HepG2 (cell line): Measurements from ENCODE around the gene PALS1. TPM values are rescaled to one million over a fixed set of nuclear protein-coding genes. Genes with fewer than 3 reads are reported as not detected.

Source experiments
- GATA4 ChIP-seq: sonication (generic); IDR thresholded peaks from 2 replicates; pipeline ENCODE4 v1.6.1; 2016; ENCODE audit warnings: antibody characterized with exemption, low read depth, borderline replicate concordance
- HNF4G ChIP-seq, 2 experiments: sonication (generic) in 1 of 2; formaldehyde crosslinking in 1 of 2; IDR thresholded peaks; 2 replicates each; pipeline versions ENCODE4 v1.4.0 to v1.6.1; 2011 to 2020; ENCODE audit warnings: borderline replicate concordance in 2 of 2, low read depth in 2 of 2, mild to moderate bottlenecking in 2 of 2, low read length in 1 of 2, missing genetic modification reagents in 1 of 2, moderate library complexity in 1 of 2
- ISX ChIP-seq: sonication (generic); formaldehyde crosslinking; conservative IDR thresholded peaks from 2 replicates; pipeline ENCODE4 v1.5.0; 2020; ENCODE audit warnings: missing genetic modification reagents
- NFAT5 ChIP-seq: sonication (generic); formaldehyde crosslinking; IDR thresholded peaks from 2 replicates; pipeline ENCODE4 v1.4.0; 2020; ENCODE audit warnings: missing genetic modification reagents
- NR0B2 ChIP-seq: sonication (generic); formaldehyde crosslinking; IDR thresholded peaks from 2 replicates; pipeline ENCODE4 v1.4.0; 2020; ENCODE audit warnings: mild to moderate bottlenecking, missing genetic modification reagents
- PHF8 ChIP-seq: sonication (generic); formaldehyde crosslinking; IDR thresholded peaks from 2 replicates; pipeline ENCODE4 v1.5.0; 2020; ENCODE audit warnings: missing genetic modification reagents
- POLR2G ChIP-seq: fragments of 200-400 bp; formaldehyde crosslinking; IDR thresholded peaks from 2 replicates; pipeline ENCODE4 v1.6.1; 2018; ENCODE audit warnings: mild to moderate bottlenecking, low read depth, low read length, moderate library complexity
- SALL1 ChIP-seq: sonication (generic); formaldehyde crosslinking; IDR thresholded peaks from 2 replicates; pipeline ENCODE4 v1.8.0; 2022; ENCODE audit warnings: mild to moderate bottlenecking, missing genetic modification reagents
- ZNF274 ChIP-seq: sonication (generic); formaldehyde crosslinking; IDR thresholded peaks from 2 replicates; pipeline ENCODE4 v1.5.1; 2020; ENCODE audit warnings: mild to moderate bottlenecking, missing genetic modification reagents
- ZNF292 ChIP-seq: sonication (generic); formaldehyde crosslinking; IDR thresholded peaks from 2 replicates; pipeline ENCODE4 v1.8.1; 2022; ENCODE audit warnings: mild to moderate bottlenecking, low read depth, missing genetic modification reagents, borderline replicate concordance
- ZNF691 ChIP-seq: sonication (generic); formaldehyde crosslinking; IDR thresholded peaks from 2 replicates; pipeline ENCODE4 v1.4.0; 2020; ENCODE audit warnings: missing genetic modification reagents, low read depth, mild to moderate bottlenecking, borderline replicate concordance
- ZNF768 ChIP-seq: sonication (generic); formaldehyde crosslinking; IDR thresholded peaks from 2 replicates; pipeline ENCODE4 v1.4.0; 2020; ENCODE audit warnings: missing genetic modification reagents
- ZNF839 ChIP-seq: sonication (generic); formaldehyde crosslinking; IDR thresholded peaks from 2 replicates; pipeline ENCODE4 v1.4.0; 2020; ENCODE audit warnings: missing genetic modification reagents, mild to moderate bottlenecking, borderline replicate concordance
- polyA plus RNA-seq, 8 experiments: library from polyadenylated mRNA; depleted of rRNA in 3 of 8; stranded (reverse) in 7 of 8; unstranded in 1 of 8; fragments of >200 nt; fragmentation: Illumina TruSeq in 4 of 8; extraction: Trizol in 4 of 8; gene quantifications; 2 replicates each; pipeline versions ENCODE4 v1.2.1 to v1.2.3, GENCODE V29; 2011 to 2016; ENCODE audit warnings: low read depth in 4 of 8, missing spikeins in 1 of 8, mixed read lengths in 1 of 8; ENCODE audit not compliant: insufficient read depth in 1 of 8
- total RNA-seq, 5 experiments: library from RNA; depleted of rRNA; stranded (reverse); fragments of >200 nt; fragmentation: Illumina TruSeq; extraction: Trizol; gene quantifications; 2 replicates each; pipeline ENCODE4 v1.2.3, GENCODE V29; 2016; ENCODE audit warnings: low read depth in 1 of 5
- TF ChIP-seq, protein P1 (sequence below): sonication (generic); formaldehyde crosslinking; IDR thresholded peaks from 2 replicates; pipeline ENCODE4 v1.9.0; 2021; ENCODE audit warnings: mild to moderate bottlenecking, missing genetic modification reagents

PALS1 gene
- total and polyA plus RNA-seq, 2 of the 13 experiments (the other 11 are each of a cell fraction or from before 2014, with no cell fraction given): 8.8 to 20.0 TPM

DNA sequence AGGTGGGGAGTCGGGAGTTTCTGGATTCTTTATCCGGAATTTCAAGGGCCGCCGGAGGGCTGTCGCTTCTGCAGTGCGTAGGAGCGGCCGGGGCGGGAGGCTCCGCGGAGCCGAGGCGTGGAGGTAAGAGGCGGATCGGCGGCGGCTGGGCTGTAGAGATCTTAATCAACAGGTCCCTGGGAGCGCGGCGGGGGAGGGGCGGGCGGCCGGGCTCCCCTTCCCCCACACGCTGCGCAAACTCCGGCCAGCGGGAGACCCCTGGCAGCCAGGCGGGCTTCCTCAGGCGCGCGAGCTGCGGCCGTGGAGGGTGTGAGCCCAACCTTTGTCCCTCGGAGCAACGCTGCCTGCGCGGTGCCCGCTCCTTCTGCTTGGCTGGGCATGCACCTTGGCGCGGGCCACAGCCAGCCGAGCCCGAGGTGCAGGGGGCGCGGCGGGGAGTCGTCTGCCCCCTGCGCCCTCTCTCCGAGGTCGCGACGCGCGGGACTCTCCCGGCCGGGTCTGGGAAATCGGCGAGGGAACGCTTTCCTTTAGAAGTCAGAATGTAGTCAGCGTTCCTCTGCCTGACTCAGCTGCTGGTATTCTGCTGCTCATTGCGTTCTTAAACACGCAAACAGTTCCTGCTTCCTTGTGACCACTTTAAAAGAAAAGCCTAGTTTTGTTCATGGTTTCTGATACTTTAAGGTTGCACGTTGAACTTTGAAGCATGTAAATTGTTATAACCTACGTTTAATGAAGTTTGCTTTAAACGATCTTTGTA is at the start of gene PALS1 (continued):
- TF ChIP-seq NFAT5 (CRISPR knock-in tag) (0 out of 2 replicates have a peak, but pooled peaks have one; percentile 47), ZNF768 (CRISPR knock-in tag) (peak; percentile 47; the same call in 1 of the 2 replicates), ZNF691 (CRISPR knock-in tag) (peak; percentile 41; the same call in 1 of the 2 replicates), HNF4G (IDR thresholded peaks at IDR 0.05; ENCODE audit: borderline replicate concordance, low read depth, low read length) (peak; percentile 52), HNF4G (CRISPR knock-in tag; IDR thresholded peaks at IDR 0.05; ENCODE audit: borderline replicate concordance, low read depth) (no peak), SALL1 (CRISPR knock-in tag) (peak; percentile 73), NR0B2 (CRISPR knock-in tag) (peak; percentile 75; the same call in 1 of the 2 replicates), POLR2G (peak; percentile 76; the same call in 1 of the 2 replicates), ZNF274 (peak; percentile 81), ZNF292 (CRISPR knock-in tag) (peak; percentile 36; the same call in 1 of the 2 replicates), ISX (CRISPR knock-in tag) (no peak), GATA4 (0 out of 2 replicates have a peak, but pooled peaks have one; percentile 16), PHF8 (CRISPR knock-in tag) (peak; percentile 84), ZNF839 (CRISPR knock-in tag) (0 out of 2 replicates have a peak, but pooled peaks have one; percentile 75)
- TF ChIP-seq, protein P1, sequence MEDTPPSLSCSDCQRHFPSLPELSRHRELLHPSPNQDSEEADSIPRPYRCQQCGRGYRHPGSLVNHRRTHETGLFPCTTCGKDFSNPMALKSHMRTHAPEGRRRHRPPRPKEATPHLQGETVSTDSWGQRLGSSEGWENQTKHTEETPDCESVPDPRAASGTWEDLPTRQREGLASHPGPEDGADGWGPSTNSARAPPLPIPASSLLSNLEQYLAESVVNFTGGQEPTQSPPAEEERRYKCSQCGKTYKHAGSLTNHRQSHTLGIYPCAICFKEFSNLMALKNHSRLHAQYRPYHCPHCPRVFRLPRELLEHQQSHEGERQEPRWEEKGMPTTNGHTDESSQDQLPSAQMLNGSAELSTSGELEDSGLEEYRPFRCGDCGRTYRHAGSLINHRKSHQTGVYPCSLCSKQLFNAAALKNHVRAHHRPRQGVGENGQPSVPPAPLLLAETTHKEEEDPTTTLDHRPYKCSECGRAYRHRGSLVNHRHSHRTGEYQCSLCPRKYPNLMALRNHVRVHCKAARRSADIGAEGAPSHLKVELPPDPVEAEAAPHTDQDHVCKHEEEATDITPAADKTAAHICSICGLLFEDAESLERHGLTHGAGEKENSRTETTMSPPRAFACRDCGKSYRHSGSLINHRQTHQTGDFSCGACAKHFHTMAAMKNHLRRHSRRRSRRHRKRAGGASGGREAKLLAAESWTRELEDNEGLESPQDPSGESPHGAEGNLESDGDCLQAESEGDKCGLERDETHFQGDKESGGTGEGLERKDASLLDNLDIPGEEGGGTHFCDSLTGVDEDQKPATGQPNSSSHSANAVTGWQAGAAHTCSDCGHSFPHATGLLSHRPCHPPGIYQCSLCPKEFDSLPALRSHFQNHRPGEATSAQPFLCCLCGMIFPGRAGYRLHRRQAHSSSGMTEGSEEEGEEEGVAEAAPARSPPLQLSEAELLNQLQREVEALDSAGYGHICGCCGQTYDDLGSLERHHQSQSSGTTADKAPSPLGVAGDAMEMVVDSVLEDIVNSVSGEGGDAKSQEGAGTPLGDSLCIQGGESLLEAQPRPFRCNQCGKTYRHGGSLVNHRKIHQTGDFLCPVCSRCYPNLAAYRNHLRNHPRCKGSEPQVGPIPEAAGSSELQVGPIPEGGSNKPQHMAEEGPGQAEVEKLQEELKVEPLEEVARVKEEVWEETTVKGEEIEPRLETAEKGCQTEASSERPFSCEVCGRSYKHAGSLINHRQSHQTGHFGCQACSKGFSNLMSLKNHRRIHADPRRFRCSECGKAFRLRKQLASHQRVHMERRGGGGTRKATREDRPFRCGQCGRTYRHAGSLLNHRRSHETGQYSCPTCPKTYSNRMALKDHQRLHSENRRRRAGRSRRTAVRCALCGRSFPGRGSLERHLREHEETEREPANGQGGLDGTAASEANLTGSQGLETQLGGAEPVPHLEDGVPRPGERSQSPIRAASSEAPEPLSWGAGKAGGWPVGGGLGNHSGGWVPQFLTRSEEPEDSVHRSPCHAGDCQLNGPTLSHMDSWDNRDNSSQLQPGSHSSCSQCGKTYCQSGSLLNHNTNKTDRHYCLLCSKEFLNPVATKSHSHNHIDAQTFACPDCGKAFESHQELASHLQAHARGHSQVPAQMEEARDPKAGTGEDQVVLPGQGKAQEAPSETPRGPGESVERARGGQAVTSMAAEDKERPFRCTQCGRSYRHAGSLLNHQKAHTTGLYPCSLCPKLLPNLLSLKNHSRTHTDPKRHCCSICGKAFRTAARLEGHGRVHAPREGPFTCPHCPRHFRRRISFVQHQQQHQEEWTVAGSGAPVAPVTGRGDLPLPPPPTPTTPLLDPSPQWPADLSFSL: no peak
